CD4-positive, alpha-beta T cell treated with Interferon alpha-2 for 1 hour (primary cell): ENCODE results near the gene CDK17.
"Not testable (repeated sequence)": the region's sequence is repeated elsewhere in the genome, so short reads cannot be mapped to it uniquely, and the experiment has no call there.

Experiments used
- DNase-seq, 2 donors: peaks; one replicate each; pipeline ENCODE4 v3.0.0-alpha.2; 2020 to 2022

Gene CDK17

GRCh38 chr12:96387981-96388380 is 12.3 kb downstream of the CDK17 start:
- no peak for DNase-seq

- no peak for DNase-seq
Observed at GRCh38 chr12:96386794-96387193, 13.4 kb downstream of the CDK17 start.

GRCh38 chr12:96383991-96384390 is 16.2 kb downstream of the CDK17 start:
- DNase-seq, result no peak

GRCh38 chr12:96383371-96383770 is 16.9 kb downstream of the CDK17 start:
- DNase-seq, result no peak

GRCh38 chr12:96379743-96380142 is 20.5 kb downstream of the CDK17 start:
- DNase-seq, result not testable (repeated sequence)

- DNase-seq, result no peak
Observed at GRCh38 chr12:96378319-96378718, 21.9 kb downstream of the CDK17 start.

GRCh38 chr12:96376865-96377264 is 23.4 kb downstream of the CDK17 start:
- peak in 1 of 2 donors; percentile 32 for DNase-seq

GRCh38 chr12:96375841-96376604 is 24.2 kb downstream of the CDK17 start:
- no peak for DNase-seq

GRCh38 chr12:96375170-96375569 is 25.1 kb downstream of the CDK17 start:
- DNase-seq, result no peak

GRCh38 chr12:96371790-96372699 is 28.2 kb downstream of the CDK17 start:
- no peak for DNase-seq

- no peak for DNase-seq
Observed at GRCh38 chr12:96371138-96371789, 29.0 kb downstream of the CDK17 start.

GRCh38 chr12:96368687-96369086 is 31.6 kb downstream of the CDK17 start:
- DNase-seq, result no peak

- DNase-seq, result no peak
Observed at GRCh38 chr12:96368233-96368632, 32.0 kb downstream of the CDK17 start.

- DNase-seq, result no peak
Observed at GRCh38 chr12:96366381-96366654, 33.9 kb downstream of the CDK17 start.

GRCh38 chr12:96365604-96366380 is 34.4 kb downstream of the CDK17 start:
- DNase-seq, result no peak

- no peak for DNase-seq
Observed at GRCh38 chr12:96364092-96364700, 36.0 kb downstream of the CDK17 start.

- no peak for DNase-seq
Observed at GRCh38 chr12:96361074-96361473, 39.2 kb downstream of the CDK17 start.

GRCh38 chr12:96360550-96360949 is 39.7 kb downstream of the CDK17 start:
- DNase-seq, result no peak

GRCh38 chr12:96359328-96359727 is 40.9 kb downstream of the CDK17 start:
- DNase-seq, result no peak

- no peak for DNase-seq
Observed at GRCh38 chr12:96356831-96357230, 43.4 kb downstream of the CDK17 start.

GRCh38 chr12:96354844-96355534 is 45.2 kb downstream of the CDK17 start:
- DNase-seq, result no peak

GRCh38 chr12:96354326-96354725 is 45.9 kb downstream of the CDK17 start:
- DNase-seq, result no peak
